ENCODE results near the gene POLR1H.

The POLR1H gene

GRCh38 chr6:30071081-30071818 lies 10.2 kb downstream of the POLR1H start:
- FAIRE-seq (no peak), DNase-seq (ENCODE audit: insufficient read length, low spot score) (no peak)
- TF ChIP-seq POLR2A (IDR thresholded peaks at IDR 0.05; ENCODE audit: low read depth, low read length), result 0 out of 2 replicates have a peak, but pooled peaks have one; percentile 15

GRCh38 chr6:30071858-30072257 lies 10.8 kb downstream of the POLR1H start:
- FAIRE-seq (no peak), DNase-seq (ENCODE audit: insufficient read length, low spot score) (no peak)
- no peak for TF ChIP-seq POLR2A (IDR thresholded peaks at IDR 0.05; ENCODE audit: low read depth, low read length)

- FAIRE-seq, result no peak
- TF ChIP-seq POLR2A (IDR thresholded peaks at IDR 0.05; ENCODE audit: low read depth, low read length), result no peak
- no peak for DNase-seq (ENCODE audit: insufficient read length, low spot score)
Measured at GRCh38 chr6:30073489-30074235, 12.6 kb downstream of the POLR1H start.

- DNase-seq (ENCODE audit: insufficient read length, low spot score), result no peak
- no peak for FAIRE-seq
- TF ChIP-seq POLR2A (IDR thresholded peaks at IDR 0.05; ENCODE audit: low read depth, low read length), result no peak
Measured at GRCh38 chr6:30074331-30075093, 13.4 kb downstream of the POLR1H start.

GRCh38 chr6:30075094-30075789 lies 14.2 kb downstream of the POLR1H start, which contains the start of gene RNF39:
TSS of gene RNF39 (minus strand) at chr6:30075769. CDS start at chr6:30075585, 184 bp downstream.
- no peak for TF ChIP-seq POLR2A (IDR thresholded peaks at IDR 0.05; ENCODE audit: low read depth, low read length)
- FAIRE-seq (no peak), DNase-seq (ENCODE audit: insufficient read length, low spot score) (no peak)

GRCh38 chr6:30075790-30076732 lies 15.0 kb downstream of the POLR1H start:
- TF ChIP-seq POLR2A (IDR thresholded peaks at IDR 0.05; ENCODE audit: low read depth, low read length), result no peak
- DNase-seq (ENCODE audit: insufficient read length, low spot score) (no peak), FAIRE-seq (no peak)

- no peak for FAIRE-seq
- DNase-seq (ENCODE audit: insufficient read length, low spot score), result no peak
- TF ChIP-seq POLR2A (IDR thresholded peaks at IDR 0.05; ENCODE audit: low read depth, low read length), result no peak
Measured at GRCh38 chr6:30077218-30077617, 16.2 kb downstream of the POLR1H start.

GRCh38 chr6:30087876-30088275 lies 26.8 kb downstream of the POLR1H start:
- TF ChIP-seq POLR2A (IDR thresholded peaks at IDR 0.05; ENCODE audit: low read depth, low read length), result no peak
- FAIRE-seq (no peak), DNase-seq (ENCODE audit: insufficient read length, low spot score) (no peak)

GRCh38 chr6:30091577-30092381 lies 30.7 kb downstream of the POLR1H start:
- peak; percentile 68 for DNase-seq (ENCODE audit: insufficient read length, low spot score)
- no peak for TF ChIP-seq POLR2A (IDR thresholded peaks at IDR 0.05; ENCODE audit: low read depth, low read length)
- FAIRE-seq, result peak; percentile 84

GRCh38 chr6:30092852-30093543 lies 31.9 kb downstream of the POLR1H start:
- DNase-seq (ENCODE audit: insufficient read length, low spot score) (no peak), FAIRE-seq (no peak)
- TF ChIP-seq POLR2A (IDR thresholded peaks at IDR 0.05; ENCODE audit: low read depth, low read length), result no peak

GRCh38 chr6:30093951-30094661 lies 33.0 kb downstream of the POLR1H start:
- TF ChIP-seq POLR2A (IDR thresholded peaks at IDR 0.05; ENCODE audit: low read depth, low read length), result no peak
- DNase-seq (ENCODE audit: insufficient read length, low spot score) (no peak), FAIRE-seq (no peak)
